Stimulated activated CD4-positive, alpha-beta T cell treated with anti-CD3 and anti-CD28 coated beads, Interleukin-2, amount 100 ng/mL, for 4 hours (primary cell): Measurements from ENCODE around the gene CUL5.
"Not testable (repeated sequence)": the region's sequence is repeated elsewhere in the genome, so short reads cannot be mapped to it uniquely, and the experiment has no call there.

Experiments
- DNase-seq: peaks from one replicate; pipeline ENCODE4 v3.0.0-alpha.2; 2020; ENCODE audit warnings: low read depth

The CUL5 gene

DNA sequence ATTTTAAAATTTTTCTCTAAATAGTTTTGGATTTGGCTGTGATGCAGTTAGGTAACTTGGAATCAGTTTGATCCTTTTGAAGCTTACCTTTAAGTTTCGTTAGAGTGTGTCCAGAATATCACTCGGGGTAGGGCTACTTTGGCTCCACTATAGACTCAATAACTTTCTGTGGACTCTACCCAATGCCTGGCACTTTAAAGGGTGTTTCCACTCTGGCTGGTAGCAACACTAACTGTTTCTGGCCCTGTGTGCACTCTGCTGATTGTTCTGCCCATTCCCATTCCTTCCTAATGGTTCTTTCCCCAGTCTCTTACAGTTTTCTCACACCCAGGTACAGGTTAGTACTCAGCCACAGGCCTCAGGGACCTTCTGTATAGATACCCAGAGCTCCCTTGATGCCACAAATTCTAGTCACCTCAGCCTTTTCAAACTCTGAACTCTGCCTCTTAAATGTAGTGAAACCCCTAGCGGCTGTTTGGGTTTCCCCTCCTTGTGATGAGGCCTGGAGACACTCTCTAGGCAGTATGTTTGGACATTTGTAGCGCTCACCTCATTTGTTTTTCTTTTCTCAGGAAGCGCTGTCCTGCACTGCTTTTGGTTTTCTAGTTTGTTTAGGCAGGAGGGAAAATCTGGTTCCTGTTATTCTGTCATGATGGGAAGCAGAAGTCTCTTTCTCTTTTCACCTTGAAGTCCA is 16.8 kb downstream of the CUL5 start:
- no peak for DNase-seq

DNA sequence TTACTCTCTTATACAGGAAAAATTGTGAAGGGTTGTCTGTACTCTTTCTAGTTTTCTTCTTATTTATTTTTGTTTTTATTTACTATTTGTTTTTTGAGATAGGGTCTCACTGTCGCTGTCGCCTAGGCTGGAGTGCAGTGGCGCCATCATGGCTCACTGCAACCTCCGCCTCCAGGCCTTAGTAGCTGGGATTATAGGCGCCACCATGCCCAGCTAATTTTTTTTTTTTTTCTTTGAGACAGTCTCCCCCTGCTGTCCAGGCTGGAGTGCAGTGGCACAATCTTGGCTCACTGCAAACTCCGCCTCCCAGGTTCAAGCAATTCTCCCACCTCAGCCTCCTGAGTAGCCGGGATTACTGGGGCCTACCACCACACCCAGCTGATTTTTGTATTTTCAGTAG is 18.4 kb downstream of the CUL5 start:
- no peak for DNase-seq

DNA sequence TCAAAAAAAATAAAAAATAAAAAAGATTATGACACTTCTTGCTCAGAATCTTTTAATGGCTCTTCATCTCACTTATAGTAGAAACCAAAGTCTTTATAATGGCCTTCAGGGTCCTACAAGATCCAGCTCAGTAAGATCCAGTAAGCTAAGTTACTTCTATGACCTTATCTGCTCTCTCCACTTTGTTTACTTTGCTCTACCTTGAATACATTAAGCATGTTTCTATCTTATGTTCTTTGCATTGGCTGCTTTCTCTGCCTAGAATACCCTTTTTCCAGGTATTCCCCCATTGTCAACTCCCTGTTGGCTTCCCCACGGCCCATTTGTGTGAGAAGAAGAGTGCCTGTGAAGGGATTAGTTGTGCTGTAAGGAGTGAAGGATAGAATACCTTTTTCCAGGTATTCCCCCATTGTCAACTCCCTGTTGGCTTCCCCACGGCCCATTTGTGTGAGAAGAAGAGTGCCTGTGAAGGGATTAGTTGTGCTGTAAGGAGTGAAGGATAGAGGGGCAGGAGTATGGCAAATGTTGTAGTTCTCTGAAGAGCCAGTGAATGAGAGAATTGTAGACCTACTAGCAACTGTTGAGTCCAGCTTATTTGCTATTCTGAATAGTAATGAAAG is 20.2 kb downstream of the CUL5 start:
- DNase-seq: not testable (repeated sequence)

- not testable (repeated sequence) for DNase-seq
These were observed 22.9 kb downstream of the CUL5 start for GRCh38 chr11:108031604-108032003.

DNA sequence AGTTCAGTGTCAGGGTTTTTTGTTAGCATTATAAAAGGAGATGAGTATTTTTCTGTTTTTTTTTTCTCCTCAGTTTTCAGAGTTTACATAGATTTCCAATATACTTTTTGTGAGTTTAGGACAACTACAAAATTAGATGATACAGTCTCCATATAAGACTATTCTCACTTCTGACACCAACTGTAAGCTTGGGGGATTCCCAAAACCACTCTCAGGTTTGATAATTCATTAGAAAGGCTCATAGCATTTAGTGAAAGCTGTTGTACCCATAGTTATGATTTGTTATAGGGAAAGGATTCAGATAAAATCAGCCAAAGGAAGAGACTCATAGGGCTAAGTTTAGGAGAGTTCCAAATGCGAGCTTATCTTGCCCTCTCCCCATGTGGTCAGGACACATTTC is 24.1 kb downstream of the CUL5 start:
- no peak for DNase-seq

- no peak for DNase-seq
These were observed 25.3 kb downstream of the CUL5 start for GRCh38 chr11:108034034-108034433.

GRCh38 chr11:108034952-108035351 is 26.3 kb downstream of the CUL5 start:
- DNase-seq: no peak

GRCh38 chr11:108035690-108036089 is 27.0 kb downstream of the CUL5 start:
- DNase-seq: no peak

DNA sequence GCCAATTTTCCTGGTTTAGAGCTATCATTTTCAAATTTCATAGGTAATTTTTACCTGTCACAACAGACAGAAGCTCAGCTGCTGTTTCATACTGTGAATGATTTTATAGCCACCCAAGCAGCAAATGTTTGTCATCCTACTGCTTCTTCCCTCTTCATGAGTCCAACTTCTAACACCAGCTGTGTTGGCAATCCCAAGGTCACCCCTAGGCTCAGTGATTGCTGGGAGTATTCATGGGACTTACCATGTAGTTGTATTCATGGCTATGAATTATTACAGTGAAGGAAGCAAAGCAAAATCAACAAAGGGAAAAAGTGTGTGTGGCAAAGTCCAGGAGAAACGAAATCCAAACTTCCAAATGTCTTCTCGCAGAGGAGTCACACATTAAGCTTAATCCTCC is 28.5 kb downstream of the CUL5 start:
- DNase-seq: no peak

GRCh38 chr11:108037636-108038035 is 28.9 kb downstream of the CUL5 start:
- DNase-seq: no peak

DNA sequence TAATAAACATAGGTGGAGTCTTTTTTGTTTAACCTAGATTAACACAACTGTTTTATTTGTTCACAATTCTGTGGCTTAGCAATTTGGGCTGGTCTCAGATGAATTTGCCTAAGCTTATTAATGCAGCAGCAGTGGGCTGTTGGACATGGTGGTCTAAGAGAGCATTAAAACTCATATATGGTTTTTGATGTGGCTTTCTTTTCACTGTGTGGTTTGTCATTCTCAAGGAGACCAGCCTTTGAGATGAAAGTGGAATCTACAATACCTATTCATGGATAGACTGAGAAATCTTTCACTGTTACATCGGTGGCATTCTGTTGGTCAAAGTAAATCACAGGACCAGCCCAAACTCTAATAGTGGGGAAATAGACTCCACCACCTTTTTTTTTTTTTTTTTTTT is 39.6 kb downstream of the CUL5 start:
- no peak for DNase-seq

GRCh38 chr11:108062336-108062735 is 53.6 kb downstream of the CUL5 start:
- DNase-seq: no peak

- no peak for DNase-seq
These were observed 54.7 kb downstream of the CUL5 start for GRCh38 chr11:108063410-108063809.

- no peak for DNase-seq
These were observed 61.2 kb downstream of the CUL5 start for GRCh38 chr11:108069947-108070346.

- DNase-seq: no peak
These were observed 76.1 kb downstream of the CUL5 start for GRCh38 chr11:108084811-108085210.

DNA sequence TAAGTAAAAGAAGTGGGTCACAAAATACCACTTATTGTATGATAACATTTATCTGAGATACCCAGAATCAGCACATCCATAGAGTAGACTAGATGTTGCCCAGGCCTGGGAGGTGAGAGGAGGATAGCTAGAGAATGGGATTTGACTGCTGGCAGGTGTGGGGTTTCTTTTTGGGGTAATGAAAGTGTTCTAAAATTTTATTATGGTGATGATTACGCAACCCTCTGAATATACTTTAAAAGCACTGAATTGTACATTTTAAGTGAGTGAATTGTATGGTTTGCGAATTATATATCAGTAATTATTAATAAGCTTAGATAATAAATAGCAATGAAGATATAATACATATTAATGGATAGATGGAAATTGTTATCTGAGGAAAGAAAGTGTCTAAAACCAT is 77.0 kb downstream of the CUL5 start:
- no peak for DNase-seq

DNA sequence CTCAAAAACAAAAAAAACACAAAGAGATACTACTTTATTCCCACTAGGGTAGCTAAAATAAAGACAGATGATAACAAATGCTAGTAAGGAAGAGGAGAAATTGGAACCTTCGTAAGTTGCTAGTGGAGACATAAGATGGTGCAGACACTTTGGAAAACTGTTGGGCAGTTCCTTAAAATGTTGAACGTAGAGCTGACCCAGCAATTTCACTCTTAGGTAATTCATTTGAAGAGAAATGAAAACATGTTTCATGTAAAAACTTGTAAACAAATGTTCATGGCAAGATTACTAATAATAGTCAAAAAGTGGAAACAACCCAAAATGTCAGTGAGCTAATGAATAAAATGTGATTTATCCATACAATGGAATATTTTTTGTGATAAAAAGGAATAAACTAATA is 83.4 kb downstream of the CUL5 start:
- no peak for DNase-seq

- no peak for DNase-seq
These were observed 84.6 kb downstream of the CUL5 start for GRCh38 chr11:108093128-108093904.

DNA sequence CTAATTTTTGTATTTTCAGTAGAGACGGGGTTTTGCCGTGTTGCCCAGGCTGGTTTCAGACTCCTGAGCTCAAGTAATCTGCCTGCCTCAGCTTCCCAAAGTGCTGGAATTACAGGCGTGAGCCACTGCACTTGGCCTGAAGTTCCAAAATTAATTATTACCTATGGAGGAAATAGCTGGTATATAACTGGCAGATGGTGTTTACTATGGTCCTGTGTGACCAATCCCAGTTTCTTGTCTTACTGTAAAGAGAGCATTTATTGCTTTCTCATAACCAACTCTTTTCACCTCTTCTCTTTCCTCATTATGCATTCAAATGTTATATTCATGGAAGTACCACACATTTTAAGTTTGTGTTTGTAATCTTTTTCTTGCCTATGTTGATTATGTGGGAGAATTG is 88.5 kb downstream of the CUL5 start:
- no peak for DNase-seq

DNA sequence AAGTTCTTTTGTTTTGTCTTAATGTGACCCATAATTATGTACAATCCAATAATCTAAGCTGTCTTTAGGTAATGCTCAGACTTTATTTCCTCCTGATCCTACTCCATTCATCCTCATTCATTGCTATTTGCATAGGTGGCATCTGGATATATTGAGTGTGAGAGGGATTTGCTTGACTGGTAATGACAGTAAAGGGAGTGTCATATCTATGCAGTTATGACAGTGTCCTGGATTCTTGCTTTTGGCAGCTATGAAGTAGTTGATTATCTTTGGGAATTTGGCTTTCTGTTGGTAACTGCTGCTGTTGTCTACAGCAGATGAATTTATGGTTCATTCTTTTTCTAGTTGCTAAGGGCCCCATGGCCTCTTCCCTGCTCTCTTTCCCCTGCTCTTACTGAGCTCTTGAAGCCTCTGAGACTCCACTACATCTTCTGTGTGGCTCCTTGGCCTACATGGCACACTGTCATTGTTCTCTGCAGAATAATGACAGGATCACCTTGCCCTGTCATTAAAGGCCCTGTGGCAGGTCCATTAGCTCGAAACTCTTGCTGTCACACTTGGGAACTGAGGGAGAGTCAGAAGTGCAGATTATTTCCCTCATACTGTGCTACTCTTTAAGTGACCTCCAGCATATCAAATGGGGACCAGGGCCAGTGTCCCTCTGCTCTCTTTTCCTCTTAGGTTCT is 92.5 kb downstream of the CUL5 start:
- no peak for DNase-seq

GRCh38 chr11:108111126-108111525 is 102.4 kb downstream of the CUL5 start:
- no peak for DNase-seq

DNA sequence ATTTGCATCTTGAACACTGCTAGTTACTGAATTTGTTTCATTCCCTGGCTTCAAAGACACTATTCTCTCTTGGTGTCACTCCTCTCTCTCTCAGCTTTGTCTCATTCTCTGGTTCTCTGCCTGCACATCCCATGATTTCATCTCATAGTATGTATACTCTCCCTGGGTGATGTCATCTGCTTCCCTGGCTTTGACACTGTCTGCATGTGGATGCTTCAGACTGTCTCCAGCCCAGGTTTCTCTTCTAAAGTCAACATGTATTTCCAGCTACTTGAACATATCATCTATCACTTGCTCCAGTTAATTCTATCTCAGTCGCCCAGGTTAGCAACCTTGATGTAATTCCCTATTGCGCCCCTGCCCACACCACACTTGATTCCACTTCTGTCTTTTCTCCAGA is 103.4 kb downstream of the CUL5 start:
- DNase-seq: no peak
